ENCODE results near the gene RUNX1. TPM values are rescaled to one million over a fixed set of nuclear protein-coding genes. Genes with fewer than 3 reads are reported as not detected.

Gene RUNX1
- total RNA-seq, 2 experiments from 2014 or later: 36.5 to 37.2 TPM

- ChIA-PET POLR2A (no interaction called here), CTCF (interaction anchor here (0.6 kb wide), 1 partner anchor 9 kb away, joined by 4 read pairs; no protein-coding TSS in a partner anchor)
Observed at GRCh38 chr21:34754690-34755647, 294.1 kb downstream of the RUNX1 start.

GRCh38 chr21:34748862-34749261 is 300.2 kb downstream of the RUNX1 start:
- CTCF ChIA-PET: no interaction called here
- POLR2A ChIA-PET: no interaction called here

GRCh38 chr21:34745557-34746255 is 303.4 kb downstream of the RUNX1 start:
- ChIA-PET POLR2A (no interaction called here), CTCF (interaction anchor here (0.7 to 1.7 kb wide), 21 partner anchors 16 to 1283 kb away, joined by 3 to 12 read pairs (median 3); no protein-coding TSS in a partner anchor)

GRCh38 chr21:34744801-34745200 is 304.3 kb downstream of the RUNX1 start:
- ChIA-PET CTCF (interaction anchor here (1.2 to 1.6 kb wide), 5 partner anchors 17 to 1095 kb away, joined by 3 to 12 read pairs (median 4); no protein-coding TSS in a partner anchor), POLR2A (no interaction called here)

- ChIA-PET POLR2A (no interaction called here), CTCF (interaction anchor here (0.9 kb wide), 1 partner anchor 1096 kb away, joined by 3 read pairs; no protein-coding TSS in a partner anchor)
Observed at GRCh38 chr21:34743831-34744230, 305.3 kb downstream of the RUNX1 start.

- CTCF ChIA-PET: no interaction called here
- POLR2A ChIA-PET: no interaction called here
Observed at GRCh38 chr21:34743285-34743684, 305.8 kb downstream of the RUNX1 start.

- ChIA-PET CTCF (no interaction called here), POLR2A (no interaction called here)
Observed at GRCh38 chr21:34740198-34740597, 308.9 kb downstream of the RUNX1 start.
